HG02763 (cell line): ENCODE measurements around the gene APBA2.

ENCODE experiments used
- ATAC-seq: cut with Tn5 transposase; IDR thresholded peaks from one replicate; pipeline ENCODE4 v1.9.1; 2021; ENCODE audit warnings: mild to moderate bottlenecking, moderate library complexity; ENCODE audit not compliant: unreplicated experiment

APBA2 gene

DNA sequence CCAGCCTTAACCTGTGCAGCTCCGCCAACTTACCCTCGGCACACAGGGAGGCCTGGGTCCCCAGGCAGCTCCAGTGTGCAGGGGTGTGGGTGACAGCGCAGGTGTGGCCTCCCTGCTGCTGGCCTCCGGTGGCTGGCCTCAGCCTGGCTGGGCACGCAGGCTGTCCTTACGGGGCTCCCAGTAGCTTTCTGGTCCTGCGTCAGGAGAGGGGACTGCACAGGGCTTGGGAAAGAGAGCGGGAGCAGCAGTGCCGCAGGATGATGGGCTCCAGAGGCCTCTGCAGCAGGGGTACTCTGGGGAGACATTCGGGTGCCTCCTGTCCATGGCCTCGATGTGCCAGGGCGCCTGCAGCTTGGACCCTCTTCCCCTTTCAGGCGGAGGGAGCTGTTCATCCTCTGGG is 9.4 kb downstream of the APBA2 start:
- ATAC-seq: no peak

- no peak for ATAC-seq
Observed at GRCh38 chr15:28895566-28895965, 9.8 kb downstream of the APBA2 start.

DNA sequence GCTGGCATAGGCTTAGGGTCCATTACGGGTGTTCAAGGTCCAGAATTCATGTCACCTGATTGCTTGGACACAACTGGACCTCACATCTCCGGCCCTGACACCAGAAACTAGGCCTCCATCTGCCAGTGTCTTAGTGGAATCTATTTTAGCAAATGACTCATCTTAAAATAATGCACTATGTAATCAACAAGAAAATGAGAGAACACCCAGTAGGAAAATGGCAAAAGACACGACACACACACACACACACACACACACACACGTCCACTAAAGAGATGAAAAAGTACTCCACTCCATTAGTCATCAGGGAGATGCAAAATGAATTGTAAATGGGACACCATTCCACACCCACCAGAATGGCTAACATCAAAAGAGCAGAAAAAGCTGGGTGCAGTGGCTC is 11.2 kb downstream of the APBA2 start:
- ATAC-seq: no peak

DNA sequence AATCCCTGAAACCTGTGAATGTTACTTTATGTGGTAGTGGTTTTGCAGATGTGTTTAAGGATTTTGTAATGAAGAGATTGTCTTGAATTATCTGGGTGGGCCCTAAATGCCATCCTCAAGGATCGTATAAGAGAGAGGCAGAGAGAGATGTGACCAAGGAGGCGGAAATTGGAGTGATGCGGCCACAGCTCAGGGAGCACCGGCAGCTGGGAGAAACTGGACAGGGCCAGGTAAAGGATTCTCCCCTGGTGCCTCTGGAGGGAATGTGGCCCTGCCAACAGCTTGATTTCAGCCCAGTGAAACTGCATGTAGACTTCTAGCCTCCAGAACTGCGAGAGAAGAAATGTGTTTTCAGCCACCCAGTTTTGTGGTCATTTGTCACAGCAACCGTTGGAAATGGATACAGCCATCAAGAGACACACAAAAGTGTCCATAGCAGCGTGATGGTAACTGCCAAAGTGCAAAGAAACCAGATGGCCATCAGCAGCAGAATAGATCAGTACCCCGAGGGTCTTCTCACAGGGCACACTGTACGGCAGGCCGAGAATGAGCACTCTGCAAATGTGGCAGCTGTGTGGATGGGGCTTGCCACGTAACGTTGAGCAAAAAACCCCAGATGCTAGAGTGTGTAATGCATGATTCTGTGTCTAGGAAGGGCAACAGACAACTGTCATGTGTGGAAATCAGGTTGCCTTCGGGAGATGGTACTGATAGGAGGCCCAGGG is 12.2 kb downstream of the APBA2 start:
- ATAC-seq: no peak

- no peak for ATAC-seq
Observed at GRCh38 chr15:28899061-28899738, 13.4 kb downstream of the APBA2 start.

GRCh38 chr15:28900041-28900891 is 14.5 kb downstream of the APBA2 start:
- ATAC-seq: no peak

GRCh38 chr15:28900892-28901586 is 15.3 kb downstream of the APBA2 start:
- no peak for ATAC-seq

DNA sequence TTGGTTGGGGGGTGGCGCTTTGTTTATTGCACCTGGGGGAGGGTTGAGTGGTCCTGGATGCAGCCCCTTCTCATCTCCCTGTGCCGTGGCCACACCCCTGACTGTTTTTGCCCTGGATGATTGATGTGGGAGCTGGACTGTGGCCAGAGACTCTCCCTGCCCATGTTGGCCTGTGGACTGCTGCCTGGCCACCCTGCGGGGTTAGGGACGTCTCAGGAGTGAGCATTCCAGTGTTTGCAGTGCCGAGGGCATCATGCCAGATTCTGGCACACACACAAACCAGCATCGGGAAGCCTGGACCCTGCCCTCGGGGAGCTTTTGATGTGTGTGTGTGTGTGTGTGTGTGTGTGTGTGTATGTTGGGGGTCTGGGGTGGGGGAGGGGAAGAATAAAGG is 15.8 kb downstream of the APBA2 start:
- ATAC-seq: no peak

- ATAC-seq: no peak
Observed at GRCh38 chr15:28901987-28902745, 16.4 kb downstream of the APBA2 start.

DNA sequence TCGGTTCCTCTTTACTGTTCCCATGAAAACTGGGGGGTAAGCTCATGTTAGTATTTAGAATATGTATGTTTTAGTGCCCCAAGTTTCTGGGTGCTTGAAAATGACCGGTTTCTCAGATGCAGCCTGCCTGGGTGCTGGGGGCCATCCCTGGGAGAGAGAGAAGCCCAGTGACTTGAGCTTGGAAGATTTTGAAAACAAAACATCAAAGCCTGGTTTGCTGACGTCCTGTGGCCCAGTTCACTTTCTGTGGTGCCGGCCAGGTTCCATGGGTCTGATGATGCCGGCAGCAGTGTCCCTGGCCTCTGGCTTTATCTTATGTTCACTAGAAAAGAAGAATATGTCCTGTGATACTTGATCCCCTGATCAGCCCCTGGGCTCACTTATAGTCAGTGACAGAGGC is 17.1 kb downstream of the APBA2 start:
- ATAC-seq: no peak

DNA sequence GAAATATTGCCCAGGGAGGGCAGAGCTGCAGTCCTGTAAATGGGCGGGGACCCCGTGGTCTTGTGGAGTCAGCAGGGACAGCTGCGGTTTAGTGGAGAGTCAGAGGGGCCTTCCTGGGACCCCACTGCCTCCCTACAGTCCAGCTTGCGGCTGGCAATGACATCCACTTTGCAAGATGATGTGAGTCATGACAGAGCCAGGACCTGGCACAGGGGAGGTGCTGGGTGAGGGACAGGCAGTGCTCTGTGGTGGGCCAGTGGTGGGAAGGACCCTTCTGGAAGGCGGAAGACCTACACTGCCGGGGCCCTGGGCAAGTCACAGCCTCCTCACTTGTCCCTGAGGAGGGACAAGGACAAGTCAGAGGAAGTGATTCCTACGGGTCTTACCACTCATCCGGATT is 17.8 kb downstream of the APBA2 start:
- ATAC-seq: no peak

DNA sequence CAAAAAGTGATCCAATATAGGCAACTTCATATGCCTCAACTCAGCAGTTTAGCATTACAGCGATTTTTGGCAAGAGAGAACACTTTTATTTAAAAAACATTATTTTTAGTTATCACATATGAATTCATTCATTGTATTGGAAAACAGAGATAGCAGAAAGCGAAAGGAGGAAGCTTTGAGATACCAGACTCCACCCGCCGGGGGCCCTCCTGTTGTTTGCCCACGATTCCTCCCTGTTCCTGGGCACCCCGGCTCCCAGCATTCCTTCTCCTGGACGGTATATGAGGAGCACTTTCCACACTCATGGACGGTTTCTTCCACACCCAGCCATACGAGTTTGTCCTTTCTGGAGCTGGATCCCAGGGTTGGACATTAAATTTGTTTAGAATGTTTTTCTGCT is 18.2 kb downstream of the APBA2 start:
- ATAC-seq: no peak

- no peak for ATAC-seq
Observed at GRCh38 chr15:28904541-28905315, 19.0 kb downstream of the APBA2 start.

DNA sequence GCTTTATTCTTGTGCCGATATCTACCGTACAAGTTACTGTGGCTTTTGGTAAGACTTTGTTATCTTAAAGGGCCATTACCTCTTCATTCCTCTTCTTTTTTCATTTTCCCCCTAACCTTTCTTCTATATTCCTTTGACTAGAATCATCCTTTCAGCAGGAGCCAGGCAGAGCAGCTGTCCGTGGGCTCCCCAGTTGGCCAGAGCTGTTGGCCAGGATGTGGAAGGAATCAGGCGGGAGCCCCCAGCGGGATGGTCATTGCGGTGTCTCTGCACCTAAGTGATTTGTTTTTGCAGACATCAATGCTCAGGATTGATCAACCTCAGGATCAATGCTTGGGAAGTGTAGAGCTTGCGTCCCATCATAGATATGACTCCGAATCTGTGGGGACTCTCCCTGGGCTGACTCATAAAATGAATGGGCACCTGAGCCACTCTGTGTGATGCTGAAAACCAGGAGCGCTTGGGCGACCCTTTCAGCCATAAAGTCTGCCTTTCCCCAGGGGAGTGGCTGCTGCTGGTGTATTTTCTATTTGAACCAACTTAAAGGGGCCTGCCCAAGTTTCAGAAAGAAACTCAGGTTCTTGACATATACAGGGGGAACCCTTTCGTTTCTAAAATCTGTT is 21.7 kb downstream of the APBA2 start:
- no peak for ATAC-seq

GRCh38 chr15:28909958-28910500 is 24.3 kb downstream of the APBA2 start:
- ATAC-seq: no peak

DNA sequence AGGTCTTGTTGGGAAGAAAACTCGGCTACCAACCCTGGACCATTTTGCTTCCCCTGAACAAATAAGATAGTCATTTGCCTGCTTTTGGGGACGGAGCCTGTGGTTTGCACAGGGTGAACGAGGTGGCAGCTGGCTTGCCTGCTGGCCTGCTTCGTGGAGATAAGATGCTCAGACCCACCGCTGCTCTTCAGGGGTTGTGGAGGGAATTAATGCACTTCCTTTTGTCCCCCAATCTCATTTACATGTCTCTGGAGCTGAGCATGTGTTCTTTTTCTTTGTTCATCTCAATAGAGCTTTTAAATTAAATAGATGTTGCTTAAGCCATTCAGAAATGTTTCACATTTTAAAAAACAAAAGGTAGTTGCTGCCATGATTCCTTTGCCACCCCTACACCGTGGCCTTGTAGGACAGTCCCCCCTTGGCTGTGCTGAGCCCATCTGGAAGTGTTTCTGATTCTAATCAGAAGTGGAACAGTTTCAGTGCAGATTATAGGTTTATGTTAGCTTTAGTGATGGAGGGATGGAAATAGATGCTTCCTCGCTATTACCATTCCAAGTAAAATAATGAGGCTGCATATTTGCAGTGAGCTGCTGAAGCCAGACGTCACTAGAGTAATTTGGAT is 25.6 kb downstream of the APBA2 start:
- ATAC-seq: no peak

- no peak for ATAC-seq
Observed at GRCh38 chr15:28912422-28912821, 26.6 kb downstream of the APBA2 start.

GRCh38 chr15:28913171-28913765 is 27.5 kb downstream of the APBA2 start:
- ATAC-seq: no peak
